Skeletal muscle tissue (tissue), 4 donors: Measurements from ENCODE around the gene CD46. TPM values are rescaled to one million over a fixed set of nuclear protein-coding genes. Genes with fewer than 3 reads are reported as not detected.
A peak's percentile ranks its signal among the peaks of the same experiment; 100 is the strongest.

ENCODE experiments used
- H3K27ac ChIP-seq: one replicate; pipeline ENCODE4 v1.7.0; 2013; ENCODE audit warnings: mild to moderate bottlenecking, low read depth, low read length, inconsistent platforms
- H3K27me3 ChIP-seq, 3 donors: one replicate each; pipeline ENCODE4 v1.7.0; 2013; ENCODE audit warnings: low read length in 3 of 3; ENCODE audit not compliant: control insufficient read depth in 3 of 3, insufficient read depth in 3 of 3
- H3K36me3 ChIP-seq, 3 donors: one replicate each; pipeline ENCODE4 v1.7.0; 2013; ENCODE audit warnings: low read length in 3 of 3; ENCODE audit not compliant: control insufficient read depth in 3 of 3, insufficient read depth in 3 of 3
- H3K4me1 ChIP-seq, 3 donors: one replicate each; pipeline ENCODE4 v1.7.0; 2013; ENCODE audit warnings: low read length in 3 of 3, mild to moderate bottlenecking in 3 of 3; ENCODE audit not compliant: control insufficient read depth in 3 of 3, insufficient read depth in 3 of 3
- H3K4me3 ChIP-seq, 3 donors: one replicate each; pipeline ENCODE4 v1.7.0; 2013; ENCODE audit warnings: low read length in 3 of 3
- H3K9ac ChIP-seq, 3 donors: one replicate each; pipeline ENCODE4 v1.7.0; 2013; ENCODE audit warnings: low read length in 3 of 3, mild to moderate bottlenecking in 3 of 3, moderate library complexity in 2 of 3, low read depth in 1 of 3
- H3K9me3 ChIP-seq, 3 donors: one replicate each; pipeline ENCODE4 v1.7.0; 2013; ENCODE audit warnings: low read length in 3 of 3; ENCODE audit not compliant: control insufficient read depth in 3 of 3
- total RNA-seq: library from RNA; depleted of rRNA; stranded (reverse); fragments of >200 nt; gene quantifications from one replicate; pipeline ENCODE4 v1.2.3, GENCODE V29; 2014
- donor health status: Osteomylitis.

CD46 gene
- total RNA-seq, 1 donor from 2014 or later, result 53.8 TPM

DNA sequence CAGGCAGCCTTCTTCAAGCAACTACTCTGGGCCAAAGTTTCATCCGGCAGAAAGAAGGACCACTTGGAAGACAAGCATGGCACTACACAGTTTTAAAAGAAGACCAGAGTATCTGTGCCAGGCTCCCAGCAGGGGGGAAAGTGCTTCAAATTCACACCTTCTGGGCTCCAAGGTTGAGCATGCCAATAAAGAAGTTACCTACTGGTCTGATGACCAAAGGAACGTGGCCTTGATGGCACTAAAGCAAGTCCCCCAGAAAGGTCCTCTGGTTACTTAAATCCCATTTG, 73.5 kb downstream of the CD46 start:
- H3K9me3 ChIP-seq, result no peaks in the 10 kb centered on the region
- peak overlapping the region in 2 of 3 donors; percentile 46 to 79 for H3K9ac ChIP-seq
- H3K27me3 ChIP-seq, result no peaks in the 10 kb centered on the region
- H3K27ac ChIP-seq, result peak overlapping the region; percentile 100
- peaks cover 5 to 14% (median 9%) of the 10 kb centered on the region in 3 donors for H3K36me3 ChIP-seq
- H3K4me3 ChIP-seq, result peak overlapping the region; percentile 2 to 59 (median 49)
- H3K4me1 ChIP-seq, result peaks cover 68 to 70% (median 69%) of the 10 kb centered on the region in 3 donors

DNA sequence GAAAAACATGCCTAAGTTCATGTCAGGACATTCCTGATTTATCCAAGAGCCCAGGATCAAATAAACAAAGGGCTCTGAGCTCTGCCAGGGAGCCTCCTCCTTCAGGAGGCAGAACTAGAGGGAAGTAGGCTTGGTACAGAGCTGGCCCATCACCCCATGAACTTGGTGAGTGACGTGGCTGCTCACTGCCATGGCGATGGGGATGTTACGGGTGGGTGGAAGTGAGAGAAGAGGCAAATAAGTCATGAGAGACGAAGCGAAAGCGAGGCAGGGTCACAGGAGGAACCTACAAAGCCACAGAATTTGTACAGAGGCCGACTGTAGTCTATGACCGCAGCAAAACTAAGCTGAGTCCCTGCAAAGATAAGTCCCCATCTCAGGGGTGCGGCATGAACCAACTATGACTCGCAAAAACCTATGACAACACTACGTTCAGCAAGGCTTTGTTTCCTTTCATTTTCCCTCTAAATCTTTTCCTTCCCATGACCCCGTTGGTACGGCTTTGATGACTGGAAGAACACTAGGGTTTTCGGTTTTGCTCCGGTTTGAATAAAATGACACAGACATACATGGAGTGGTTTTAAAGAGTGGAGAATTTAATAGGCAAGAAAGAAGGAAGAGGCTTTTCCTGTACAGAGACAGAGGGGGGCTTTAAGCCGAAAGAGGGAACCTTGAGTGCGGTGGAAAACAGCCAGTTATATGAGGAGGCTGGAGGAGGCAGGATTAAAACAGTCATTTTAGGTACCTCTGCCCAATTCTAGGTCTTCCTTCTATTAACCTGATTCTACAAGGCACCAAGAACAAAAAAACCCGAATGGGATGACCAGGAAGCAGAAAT, 74.1 kb downstream of the CD46 start:
- Histone ChIP-seq H3K36me3 (peaks cover 3 to 10% (median 5%) of the 10 kb centered on the region in 3 donors), H3K27ac (peak overlapping the region; percentile 100), H3K9ac (peak overlapping the region; percentile 47 to 79 (median 62)), H3K4me3 (peak overlapping the region; percentile 49 to 59 (median 49)), H3K9me3 (no peaks in the 10 kb centered on the region), H3K4me1 (peaks cover 68 to 70% (median 69%) of the 10 kb centered on the region in 3 donors), H3K27me3 (no peaks in the 10 kb centered on the region)

DNA sequence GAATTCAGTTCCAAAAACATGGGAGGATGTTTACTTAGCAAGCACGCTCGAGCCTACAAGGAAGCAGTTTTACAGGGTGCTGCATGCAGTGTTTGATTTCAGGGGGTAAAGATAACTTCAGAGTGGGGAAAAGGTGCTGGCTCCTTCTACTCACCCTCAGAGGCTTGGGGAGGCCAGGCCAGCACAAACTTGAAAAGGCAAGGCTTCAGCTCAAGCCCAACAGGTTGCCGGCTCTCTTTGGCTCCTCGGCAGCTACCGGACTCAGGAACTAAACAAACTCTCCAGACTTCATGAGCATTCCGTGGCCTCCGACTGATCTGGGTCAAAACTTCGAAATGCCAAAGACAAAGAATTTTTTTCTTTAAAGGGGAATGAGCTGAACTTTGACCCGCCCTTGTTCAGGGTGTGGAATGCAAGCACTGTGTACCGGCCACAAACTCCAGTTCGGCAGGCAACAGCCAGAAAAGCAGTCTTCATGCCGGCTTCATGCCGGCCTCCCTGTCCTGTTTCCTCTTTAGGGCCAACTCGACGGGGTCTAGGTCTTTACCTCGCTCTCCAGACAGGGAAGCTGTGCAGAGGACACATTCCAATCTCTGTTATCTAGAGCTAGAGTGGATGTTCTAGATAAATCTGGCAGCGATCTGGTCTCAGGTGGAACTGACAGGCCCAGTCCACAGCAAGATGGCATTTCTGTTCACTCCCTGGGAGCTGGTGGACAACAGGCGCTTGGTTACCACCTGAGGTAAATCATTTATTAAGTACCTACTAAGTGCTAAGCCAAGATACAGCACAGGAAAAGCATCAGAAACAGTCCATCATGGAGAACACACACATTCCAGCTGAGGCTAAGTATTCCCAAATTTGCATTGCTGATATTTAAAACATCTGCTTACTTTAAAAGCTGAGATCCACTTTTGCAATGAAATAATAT, 75.0 kb downstream of the CD46 start:
- Histone ChIP-seq H3K4me3 (peak overlapping the region; percentile 49 to 57 (median 49)), H3K9me3 (no peaks in the 10 kb centered on the region), H3K27me3 (no peaks in the 10 kb centered on the region), H3K36me3 (peaks cover 0 to 4% (median 2%) of the 10 kb centered on the region in 3 donors), H3K4me1 (peaks cover 70 to 74% (median 71%) of the 10 kb centered on the region in 3 donors), H3K9ac (peak overlapping the region; percentile 47 to 79 (median 62)), H3K27ac (peak overlapping the region; percentile 100)

DNA sequence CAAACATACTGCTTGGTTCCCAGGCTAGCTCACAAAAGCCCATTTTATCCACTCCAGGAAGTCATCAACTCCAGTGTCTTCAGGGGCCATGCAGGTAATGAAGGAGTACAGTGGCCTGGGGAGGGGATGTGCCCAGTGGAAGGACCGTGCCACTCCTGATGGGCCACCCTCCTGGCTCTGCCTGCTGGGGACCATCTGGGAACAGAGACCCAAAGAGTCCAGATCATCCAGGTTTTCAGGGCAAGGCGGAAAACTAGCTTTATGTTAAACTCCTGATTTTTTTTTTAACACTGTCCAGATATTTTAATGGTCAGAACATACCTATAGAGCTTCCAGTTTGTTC, 75.6 kb downstream of the CD46 start:
- no peaks in the 10 kb centered on the region for H3K27me3 ChIP-seq
- H3K4me1 ChIP-seq, result peaks cover 72 to 76% (median 73%) of the 10 kb centered on the region in 3 donors
- H3K27ac ChIP-seq, result peak overlapping the region; percentile 100

DNA sequence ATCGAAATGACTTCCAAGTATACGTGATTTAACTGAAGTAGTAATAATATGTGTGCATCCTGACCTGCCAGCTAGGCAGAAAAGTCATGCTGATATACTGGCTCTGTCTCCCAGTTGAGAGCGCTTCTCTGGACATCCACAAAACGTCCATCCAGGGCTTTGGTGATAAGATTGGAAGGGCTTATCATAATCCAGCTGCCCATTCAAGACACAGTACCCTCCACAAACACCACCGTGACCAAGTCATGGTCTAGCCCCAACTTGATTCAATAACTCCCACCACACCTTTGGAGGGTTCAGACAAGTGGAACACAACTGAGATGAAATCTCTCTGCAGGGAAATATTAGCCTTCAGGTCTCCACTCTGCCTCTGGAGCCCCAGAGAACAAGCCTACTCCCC, 76.2 kb downstream of the CD46 start:
- H3K27me3 ChIP-seq, result no peaks in the 10 kb centered on the region
- H3K27ac ChIP-seq, result peak overlapping the region; percentile 57
- H3K9me3 ChIP-seq, result no peaks in the 10 kb centered on the region
- H3K4me1 ChIP-seq, result peaks cover 73 to 82% (median 74%) of the 10 kb centered on the region in 3 donors
- no peak overlapping the region for H3K4me3 ChIP-seq
- H3K36me3 ChIP-seq, result no peaks in the 10 kb centered on the region
- H3K9ac ChIP-seq, result peak overlapping the region in 1 of 3 donors; percentile 4

More for the DNA sequence above, 75.6 kb downstream of the CD46 start:
- Histone ChIP-seq H3K36me3 (no peaks in the 10 kb centered on the region), H3K9me3 (no peaks in the 10 kb centered on the region), H3K9ac (peak overlapping the region in 1 of 3 donors; percentile 79), H3K4me3 (no peak overlapping the region)

DNA sequence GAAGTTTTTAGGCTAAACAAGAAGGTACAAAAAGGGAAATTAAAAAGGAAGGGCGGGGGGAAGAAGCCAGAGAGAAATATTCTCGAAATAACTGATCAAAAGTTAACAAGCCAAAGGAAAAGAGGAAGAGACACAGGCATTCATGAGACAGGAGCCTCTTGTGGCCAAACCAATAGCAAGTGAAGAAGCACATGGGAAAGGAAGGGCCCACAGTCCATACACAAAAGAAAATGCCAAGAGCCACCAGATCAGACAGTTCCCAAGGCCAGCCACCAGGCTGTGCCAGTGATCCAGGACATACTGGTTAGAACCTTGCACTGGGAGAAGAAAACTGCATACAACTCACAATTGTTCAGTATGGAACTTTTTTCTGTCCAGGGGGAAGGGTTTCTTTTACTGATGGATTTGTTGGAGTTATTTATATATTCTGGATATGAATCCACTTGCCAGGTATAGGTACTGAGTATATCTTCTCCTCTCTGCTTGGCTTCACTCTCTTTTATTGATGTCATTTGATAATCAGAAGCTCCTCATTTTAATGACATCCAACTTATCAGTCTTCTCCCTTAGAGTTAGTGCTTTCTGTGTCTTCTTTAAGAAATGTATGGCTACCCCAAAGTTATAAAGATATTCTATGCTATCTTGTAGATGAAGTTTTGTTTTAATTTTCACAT, 76.8 kb downstream of the CD46 start:
- no peak overlapping the region for H3K4me3 ChIP-seq
- H3K9me3 ChIP-seq, result no peaks in the 10 kb centered on the region
- no peaks in the 10 kb centered on the region for H3K36me3 ChIP-seq
- H3K27ac ChIP-seq, result peak overlapping the region; percentile 57
- H3K27me3 ChIP-seq, result no peaks in the 10 kb centered on the region
- peaks cover 76 to 86% (median 78%) of the 10 kb centered on the region in 3 donors for H3K4me1 ChIP-seq
- peak overlapping the region in 1 of 3 donors; percentile 4 for H3K9ac ChIP-seq

DNA sequence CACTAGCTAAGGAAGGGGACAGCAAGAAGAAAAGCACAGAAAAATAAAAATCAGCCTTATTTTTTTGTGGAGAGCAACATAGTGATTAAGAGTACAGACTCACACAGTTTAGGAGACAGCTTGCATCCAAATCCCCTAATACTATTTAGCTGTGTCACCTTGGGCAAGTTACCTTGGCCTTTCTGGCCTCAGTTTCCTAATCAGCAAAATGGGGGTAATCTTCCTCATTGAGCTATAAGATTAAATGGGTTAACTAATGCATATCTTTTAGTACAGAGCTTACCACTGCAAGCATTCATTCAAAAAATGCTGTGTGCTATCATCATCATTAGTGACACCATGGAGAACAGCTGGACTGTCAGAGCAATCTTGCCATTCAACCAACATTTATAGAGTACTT, 77.7 kb downstream of the CD46 start:
- no peak overlapping the region for H3K4me3 ChIP-seq
- no peaks in the 10 kb centered on the region for H3K27me3 ChIP-seq
- no peaks in the 10 kb centered on the region for H3K9me3 ChIP-seq
- no peaks in the 10 kb centered on the region for H3K36me3 ChIP-seq
- H3K27ac ChIP-seq, result no peak overlapping the region
- peaks cover 75 to 89% (median 79%) of the 10 kb centered on the region in 3 donors for H3K4me1 ChIP-seq
- no peak overlapping the region for H3K9ac ChIP-seq

DNA sequence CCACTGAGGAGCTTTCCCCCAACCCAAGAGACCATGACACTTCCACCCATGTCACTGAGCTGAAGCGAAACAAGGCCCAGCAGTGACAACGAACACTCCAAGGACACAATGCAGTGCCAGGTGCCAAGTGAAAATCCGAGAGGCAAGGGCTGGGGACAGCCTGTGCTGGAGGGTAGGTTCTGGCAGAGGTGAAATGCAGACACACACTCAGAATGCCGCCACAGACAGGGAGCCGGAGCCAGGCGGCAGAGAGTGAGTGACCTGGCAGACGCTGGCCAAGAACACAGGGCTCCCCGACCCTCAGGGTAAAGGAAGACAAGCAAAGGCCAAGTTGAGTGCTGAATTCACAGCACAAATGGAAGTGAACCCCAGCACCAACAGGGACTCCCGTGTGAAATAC, 78.9 kb downstream of the CD46 start:
- Histone ChIP-seq H3K4me3 (peak overlapping the region in 2 of 3 donors; percentile 19 to 55), H3K4me1 (peaks cover 62 to 88% (median 79%) of the 10 kb centered on the region in 3 donors), H3K9me3 (no peaks in the 10 kb centered on the region), H3K36me3 (no peaks in the 10 kb centered on the region), H3K9ac (peak overlapping the region in 2 of 3 donors; percentile 52 to 73), H3K27ac (peak overlapping the region; percentile 75), H3K27me3 (no peaks in the 10 kb centered on the region)

DNA sequence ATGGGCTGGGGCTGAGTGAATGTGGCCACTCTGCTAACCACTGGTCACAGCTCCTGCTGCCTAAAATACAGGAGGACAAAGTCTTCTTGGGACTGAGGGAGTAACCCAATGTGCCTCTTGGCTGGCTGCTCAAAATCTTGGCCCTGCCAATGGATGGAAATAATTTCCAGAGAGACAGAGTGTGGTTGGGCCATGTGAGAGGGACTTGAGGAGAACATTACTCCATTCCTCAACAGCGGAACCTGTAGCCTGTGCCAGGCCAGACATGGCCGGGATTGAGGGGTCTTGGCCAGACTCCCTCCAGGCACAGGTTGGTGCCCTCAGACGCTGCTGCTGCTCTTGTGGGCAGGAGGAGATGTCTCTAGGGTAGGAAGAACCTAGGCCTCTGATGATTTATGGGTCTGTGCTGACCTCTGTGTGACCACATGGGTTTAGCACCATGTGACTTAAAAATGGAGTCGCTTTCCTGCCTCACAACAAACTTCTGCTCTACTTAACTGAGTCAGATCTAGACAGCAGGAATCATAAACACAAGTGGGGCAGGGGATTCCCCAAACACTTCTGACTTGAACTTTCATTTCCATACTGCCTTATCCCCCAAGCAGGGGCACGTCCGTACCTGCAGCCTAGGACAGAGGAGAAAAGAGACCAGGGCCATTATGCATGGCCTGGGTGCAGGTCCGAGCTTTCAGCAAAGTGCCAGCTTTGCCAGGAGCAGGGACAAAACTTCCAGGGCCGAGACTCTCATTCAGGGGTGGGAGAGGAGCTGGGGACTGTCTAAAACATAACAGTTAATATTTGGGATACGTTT, 79.9 kb downstream of the CD46 start:
- Histone ChIP-seq H3K9me3 (no peaks in the 10 kb centered on the region), H3K27me3 (no peaks in the 10 kb centered on the region), H3K9ac (peak overlapping the region in 2 of 3 donors; percentile 8 to 73), H3K36me3 (peaks cover 0 to 3% (median 3%) of the 10 kb centered on the region in 3 donors), H3K27ac (peak overlapping the region; percentile 75), H3K4me1 (peaks cover 53 to 88% (median 77%) of the 10 kb centered on the region in 3 donors), H3K4me3 (peak overlapping the region; percentile 15 to 52 (median 38))
